GM12874 (cell line): ENCODE data around the gene PLEKHG4.

Experiments used
- CTCF ChIP-seq: IDR thresholded peaks from 2 replicates; pipeline ENCODE4 v1.5.1; 2011; ENCODE audit warnings: low read depth, mild to moderate bottlenecking, control low read depth, low read length, moderate library complexity; ENCODE audit not compliant: insufficient read depth

PLEKHG4 gene

DNA sequence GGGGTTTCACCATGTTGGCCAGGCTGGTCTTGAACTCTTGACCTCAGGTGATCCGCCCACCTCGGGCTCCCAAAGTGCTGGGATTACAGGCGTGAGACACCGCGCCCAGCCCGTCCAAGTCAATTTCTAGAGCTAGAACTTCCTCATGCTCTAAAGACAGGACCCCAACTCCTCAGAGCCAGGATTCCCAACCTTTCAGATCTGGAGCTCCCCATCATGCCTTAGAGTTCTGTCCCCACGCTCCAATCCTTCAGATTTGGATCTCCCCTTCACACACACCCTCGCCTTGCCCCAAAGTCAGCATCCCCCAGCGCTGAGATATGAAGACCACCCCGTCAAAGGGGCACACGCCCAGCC is 46.8 kb downstream of the PLEKHG4 start:
- TF ChIP-seq CTCF, result no peak

DNA sequence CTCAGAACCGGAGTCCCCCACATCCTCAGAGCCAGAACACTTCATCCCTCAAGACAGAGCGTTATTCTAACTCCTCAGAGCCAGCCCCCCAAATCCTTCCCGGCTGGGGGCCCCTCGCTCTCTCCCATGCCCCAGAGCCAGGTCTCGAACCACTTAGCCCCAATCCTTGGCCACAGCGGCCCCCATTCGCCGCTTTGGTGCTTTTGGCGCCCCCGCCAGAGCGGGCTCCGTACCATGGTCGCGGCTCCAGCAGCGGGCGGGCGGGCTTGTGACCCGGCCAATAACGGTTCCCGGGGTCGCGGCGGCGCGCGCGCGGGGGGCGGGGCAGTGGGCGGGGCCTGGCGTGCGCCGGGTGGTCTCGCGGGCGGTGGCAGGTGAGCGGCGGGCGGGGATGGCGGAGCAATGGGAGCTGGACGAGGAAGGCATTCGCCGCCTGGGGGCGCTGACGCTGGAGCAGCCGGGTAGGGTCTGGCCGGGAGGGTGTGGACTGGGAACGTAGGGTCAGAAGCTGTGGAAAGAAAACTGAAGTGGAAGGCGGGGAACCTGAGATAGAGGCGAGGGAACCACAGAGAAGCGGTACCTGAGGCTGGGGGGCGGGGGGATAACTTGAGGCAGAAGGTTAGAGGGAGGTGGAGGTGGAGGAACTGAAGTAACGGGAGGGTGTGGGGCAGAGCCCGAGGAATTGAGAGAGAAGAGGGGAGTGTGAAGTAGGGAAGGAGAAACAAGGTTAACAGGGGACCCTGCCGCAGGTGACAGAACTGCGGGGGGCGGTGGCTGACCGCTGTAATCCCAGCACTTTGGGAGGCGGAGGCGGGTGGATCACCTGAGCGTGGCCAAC is 47.4 kb downstream of the PLEKHG4 start, which contains the start of the genes KCTD19 and LRRC36:
Gene KCTD19 (minus strand): TSS at position 270 of the 838 bp plus-strand sequence. CDS start 34 bp downstream, at position 236.
Gene LRRC36 (plus strand): TSS at position 344 of the 838 bp plus-strand sequence. CDS start 48 bp downstream, at position 392.
- peak; percentile 70 for TF ChIP-seq CTCF

- no peak for TF ChIP-seq CTCF
Observed at GRCh38 chr16:67327743-67328142, 48.4 kb downstream of the PLEKHG4 start.

GRCh38 chr16:67329901-67330300 is 50.6 kb downstream of the PLEKHG4 start:
- TF ChIP-seq CTCF, result no peak

DNA sequence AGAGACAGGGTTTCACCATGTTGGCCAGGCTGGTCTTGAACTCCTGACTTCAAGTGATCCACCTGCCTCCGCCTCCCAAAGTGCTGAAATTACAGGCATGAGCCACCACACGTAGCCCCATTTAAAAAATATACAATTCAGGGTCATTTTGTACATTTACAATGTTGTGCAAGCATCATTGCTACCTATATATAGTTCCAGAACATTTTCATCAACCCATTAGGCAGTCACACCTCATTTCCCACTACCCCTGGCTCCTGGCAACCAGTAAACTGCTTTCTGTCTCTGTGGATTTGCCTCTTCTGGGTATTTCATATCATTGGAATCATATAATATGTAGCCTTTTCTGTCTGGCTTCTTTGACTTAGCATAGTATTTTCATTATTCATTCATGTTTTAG is 54.0 kb downstream of the PLEKHG4 start:
- TF ChIP-seq CTCF, result no peak

GRCh38 chr16:67336116-67336515 is 56.8 kb downstream of the PLEKHG4 start:
- TF ChIP-seq CTCF, result no peak

DNA sequence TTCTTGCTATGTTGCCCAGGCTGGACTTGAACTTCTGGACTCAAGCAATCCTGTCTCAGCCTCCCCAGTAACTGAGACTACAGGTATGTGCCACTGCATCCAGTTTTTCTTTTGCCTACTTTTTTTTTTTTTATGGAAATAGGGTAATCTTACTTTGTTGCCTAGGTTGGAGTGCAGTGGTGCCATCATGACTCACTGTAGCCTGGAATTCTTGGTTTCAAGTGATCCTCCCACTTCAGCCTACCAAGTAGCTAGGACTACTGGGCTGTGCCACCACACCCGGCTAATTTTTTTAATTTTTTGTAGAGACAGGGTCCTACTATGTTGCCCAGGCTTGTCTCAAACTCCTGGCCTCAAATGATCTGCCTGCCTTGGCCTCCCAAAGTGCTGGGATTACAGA is 57.3 kb downstream of the PLEKHG4 start:
- TF ChIP-seq CTCF, result no peak
